Panc1 (cell line): ENCODE measurements around the gene LRP1B. TPM values are rescaled to one million over a fixed set of nuclear protein-coding genes. Genes with fewer than 3 reads are reported as not detected.

Source experiments
- ATAC-seq: fragments of 200-7000 bp; cut with Tn5 transposase; 2 replicates; pipeline ENCODE4 v1.9.1; 2020; ENCODE audit warnings: mild to moderate bottlenecking, moderate library complexity
- BruUV-seq: library from RNA; stranded (reverse); fragments of 400-500 nt; replicated peaks from 2 replicates; lab custom pipeline; 2021; lab: Mats Ljungman, UMichigan
- CTCF ChIA-PET: fragments of 300-600 bp; sonication (Branson Sonifier 250); formaldehyde crosslinking; loops from one replicate; lab custom pipeline; 2022; ENCODE audit warnings: antibody characterized with exemption; lab: Charles Lee
- POLR2A ChIA-PET: fragments of 300-600 bp; sonication (Branson Sonifier 250); formaldehyde crosslinking; loops from one replicate; lab custom pipeline; 2022; ENCODE audit warnings: antibody characterized with exemption; lab: Charles Lee
- DNase-seq: peaks from one replicate; pipeline ENCODE4 v3.0.0-alpha.2; 2010; ENCODE audit warnings: low read depth, low spot score
- H3K27ac ChIP-seq: 2 replicates; pipeline ENCODE4 v1.5.1; 2011; ENCODE audit warnings: mild to moderate bottlenecking, low read length, inconsistent platforms
- H3K27me3 ChIP-seq: fragments of 200-500 bp; sonication (Bioruptor generic); 2 replicates; pipeline ENCODE4 v1.6.0; 2014; ENCODE audit warnings: low read length, inconsistent platforms; ENCODE audit not compliant: control insufficient read depth, insufficient read depth
- H3K36me3 ChIP-seq: fragments of 200-500 bp; sonication (Bioruptor generic); 2 replicates; pipeline ENCODE4 v1.5.1; 2014; ENCODE audit warnings: inconsistent platforms, mild to moderate bottlenecking, low read length, moderate library complexity; ENCODE audit not compliant: control insufficient read depth, insufficient read depth
- H3K4me1 ChIP-seq: 2 replicates; pipeline ENCODE4 v1.5.1; 2011; ENCODE audit warnings: inconsistent platforms, mild to moderate bottlenecking, low read length, moderate library complexity; ENCODE audit not compliant: control insufficient read depth, insufficient read depth
- H3K4me3 ChIP-seq, 2 experiments: 2 replicates each; pipeline ENCODE4 v1.5.1; 2011 to 2012; ENCODE audit warnings: low read depth in 2 of 2, low read length in 2 of 2, mild to moderate bottlenecking in 2 of 2, inconsistent platforms in 1 of 2, moderate library complexity in 1 of 2
- H3K9me3 ChIP-seq: fragments of 200-500 bp; sonication (Bioruptor generic); 2 replicates; pipeline ENCODE4 v1.5.1; 2014; ENCODE audit warnings: low read depth, mild to moderate bottlenecking, inconsistent platforms, low read length, moderate library complexity; ENCODE audit not compliant: control insufficient read depth, insufficient read depth
- POLR2AphosphoS5 ChIP-seq: IDR thresholded peaks from 2 replicates; pipeline ENCODE4 v1.6.1; 2012; ENCODE audit warnings: mild to moderate bottlenecking, low read depth, low read length, moderate library complexity
- REST ChIP-seq, 2 experiments: IDR thresholded peaks; 2 replicates each; pipeline ENCODE4 v1.6.1; 2011 to 2012; ENCODE audit warnings: low read depth in 2 of 2, control low read depth in 1 of 2, low read length in 1 of 2, mild to moderate bottlenecking in 1 of 2, moderate library complexity in 1 of 2; ENCODE audit not compliant: insufficient read depth in 1 of 2
- SIN3A ChIP-seq: IDR thresholded peaks from 2 replicates; pipeline ENCODE4 v1.6.1; 2012; ENCODE audit warnings: low read depth, mild to moderate bottlenecking, low read length, moderate library complexity, borderline replicate concordance; ENCODE audit not compliant: insufficient read depth
- TCF7L2 ChIP-seq: IDR thresholded peaks from 2 replicates; pipeline ENCODE4 v1.6.1; 2011; ENCODE audit warnings: mild to moderate bottlenecking, low read depth, low read length, inconsistent platforms
- in situ Hi-C: cut with HindIII; loops from 2 replicates; pipeline ENCODE4 v1.10.0; 2016; ENCODE audit warnings: low sequenced_read_pairs, low pct_unique_long_range_greater_than_20kb
- intact Hi-C: fragments of 100-400 bp; cut with micrococcal nuclease; formaldehyde crosslinking; loops from one replicate; pipeline ENCODE4 v1.10.0; 2022; ENCODE audit not compliant: unreplicated experiment
- total RNA-seq: library from RNA; stranded (reverse); gene quantifications from one replicate; pipeline ENCODE4 v1.2.1, GENCODE V29; 2021; ENCODE audit not compliant: unreplicated experiment
- TF ChIP-seq, protein P1 (sequence below): fragments of 450-650 bp; IDR thresholded peaks from 2 replicates; pipeline ENCODE4 v1.5.1; 2017; ENCODE audit warnings: mild to moderate bottlenecking

The LRP1B gene
- total RNA-seq, 1 experiment from 2014 or later: 0.54 TPM

DNA sequence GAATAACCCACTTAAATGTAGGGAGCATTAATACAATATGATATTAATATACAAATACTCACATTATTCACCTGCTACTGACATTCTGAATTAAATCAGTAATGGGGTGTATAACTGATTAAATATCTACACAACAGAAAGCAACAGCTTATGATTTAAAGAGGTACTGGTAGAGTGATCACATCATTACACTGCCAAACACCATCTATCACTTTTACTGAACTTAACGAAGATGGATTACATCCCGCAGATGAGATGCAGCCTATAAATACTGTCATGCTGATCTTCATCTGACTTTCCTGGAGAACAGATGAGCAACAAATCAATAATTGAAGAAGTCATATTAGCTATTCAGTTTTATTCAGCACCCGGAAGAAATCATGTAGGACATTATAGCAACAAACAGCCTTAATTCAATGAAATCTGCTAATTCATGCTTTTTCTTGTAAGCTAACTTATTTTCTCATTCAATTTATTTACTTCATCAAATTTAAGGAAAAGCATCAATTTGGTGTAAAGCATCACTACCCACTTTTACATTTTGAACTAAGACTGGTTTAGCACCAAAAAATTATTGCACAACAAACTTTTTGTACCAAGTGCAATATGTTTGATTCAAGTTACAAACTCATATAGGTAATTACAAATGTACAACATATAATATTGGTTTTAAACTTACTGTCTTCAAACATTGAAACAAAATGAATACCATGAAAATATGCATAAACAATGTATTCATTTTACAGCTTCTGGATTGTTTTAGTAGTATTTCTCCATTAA, 1509.0 kb downstream of the LRP1B start:
- Histone ChIP-seq H3K9me3 (no peaks in the 10 kb centered on the region), H3K4me3 (no peak overlapping the region), H3K27me3 (no peaks in the 10 kb centered on the region), H3K27ac (no peak overlapping the region), H3K4me1 (no peaks in the 10 kb centered on the region), H3K36me3 (no peaks in the 10 kb centered on the region)
- in situ Hi-C loops (no loop called here), intact Hi-C loops (no loop called here)
- TF ChIP-seq SIN3A: no peak
- TF ChIP-seq REST (IDR thresholded peaks at IDR 0.05; ENCODE audit: insufficient read depth in 1 of 2, low read depth in 2 of 2, low read length in 1 of 2): no peak
- TF ChIP-seq POLR2AphosphoS5: no peak
- no peak for TF ChIP-seq TCF7L2
- TF ChIP-seq, protein P1, sequence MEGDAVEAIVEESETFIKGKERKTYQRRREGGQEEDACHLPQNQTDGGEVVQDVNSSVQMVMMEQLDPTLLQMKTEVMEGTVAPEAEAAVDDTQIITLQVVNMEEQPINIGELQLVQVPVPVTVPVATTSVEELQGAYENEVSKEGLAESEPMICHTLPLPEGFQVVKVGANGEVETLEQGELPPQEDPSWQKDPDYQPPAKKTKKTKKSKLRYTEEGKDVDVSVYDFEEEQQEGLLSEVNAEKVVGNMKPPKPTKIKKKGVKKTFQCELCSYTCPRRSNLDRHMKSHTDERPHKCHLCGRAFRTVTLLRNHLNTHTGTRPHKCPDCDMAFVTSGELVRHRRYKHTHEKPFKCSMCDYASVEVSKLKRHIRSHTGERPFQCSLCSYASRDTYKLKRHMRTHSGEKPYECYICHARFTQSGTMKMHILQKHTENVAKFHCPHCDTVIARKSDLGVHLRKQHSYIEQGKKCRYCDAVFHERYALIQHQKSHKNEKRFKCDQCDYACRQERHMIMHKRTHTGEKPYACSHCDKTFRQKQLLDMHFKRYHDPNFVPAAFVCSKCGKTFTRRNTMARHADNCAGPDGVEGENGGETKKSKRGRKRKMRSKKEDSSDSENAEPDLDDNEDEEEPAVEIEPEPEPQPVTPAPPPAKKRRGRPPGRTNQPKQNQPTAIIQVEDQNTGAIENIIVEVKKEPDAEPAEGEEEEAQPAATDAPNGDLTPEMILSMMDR: no peak
- POLR2A ChIA-PET: no interaction called here
- CTCF ChIA-PET: no interaction called here
- DNase-seq (no peak), ATAC-seq (no peak)
- no TSS peak for BruUV-seq

DNA sequence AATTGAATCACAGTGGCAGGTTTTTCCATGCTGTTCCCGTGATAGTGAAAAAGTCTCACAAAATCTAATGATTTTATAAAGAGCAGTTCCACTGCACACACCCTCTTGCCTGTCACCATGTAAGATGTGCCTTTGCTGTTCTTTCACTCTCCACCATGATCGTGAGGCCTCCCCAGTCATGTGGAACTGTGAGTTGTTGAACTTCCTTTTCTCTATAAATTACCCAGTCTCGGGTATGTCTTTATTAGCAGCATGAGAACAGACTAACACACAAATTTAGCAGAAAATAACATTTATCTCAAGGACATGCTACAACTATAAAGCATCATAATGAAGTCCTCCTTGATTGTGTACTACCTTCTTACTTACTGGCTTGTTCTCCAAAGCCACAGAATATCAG, 1526.0 kb downstream of the LRP1B start:
- Histone ChIP-seq H3K9me3 (no peaks in the 10 kb centered on the region), H3K36me3 (no peaks in the 10 kb centered on the region), H3K4me1 (no peaks in the 10 kb centered on the region), H3K4me3 (no peak overlapping the region), H3K27me3 (no peaks in the 10 kb centered on the region), H3K27ac (no peak overlapping the region)
- CTCF ChIA-PET: no interaction called here
- in situ Hi-C loops: no loop called here
- TF ChIP-seq SIN3A: no peak
- TF ChIP-seq, protein P1: no peak
- no peak for TF ChIP-seq REST (IDR thresholded peaks at IDR 0.05; ENCODE audit: insufficient read depth in 1 of 2, low read depth in 2 of 2, low read length in 1 of 2)
- TF ChIP-seq POLR2AphosphoS5: no peak
- TF ChIP-seq TCF7L2: no peak
- BruUV-seq: no TSS peak
- DNase-seq: no peak
- intact Hi-C loops: no loop called here
- POLR2A ChIA-PET: interaction anchor here (0.6 kb wide), 1 partner anchor 42 kb away, joined by 3 read pairs; no protein-coding TSS in a partner anchor
- ATAC-seq: no peak
